Ureter (tissue), 1 donor: ENCODE measurements around the gene DSCAML1. TPM values are rescaled to one million over a fixed set of nuclear protein-coding genes. Genes with fewer than 3 reads are reported as not detected.

ENCODE experiments used
- DNase-seq: peaks from one replicate; pipeline ENCODE4 v3.0.0-alpha.2; 2020; ENCODE audit warnings: low spot score
- total RNA-seq: library from RNA; stranded (reverse); gene quantifications from one replicate; pipeline ENCODE4 v1.2.4, GENCODE V29; 2023
- donor health status: DM: yes; HTN: yes; CAD: no.

Gene DSCAML1
- total RNA-seq, 1 donor from 2014 or later = 0.81 TPM

- DNase-seq = peak; percentile 24
These were observed 35.5 kb upstream of the DSCAML1 start for GRCh38 chr11:117832511-117832910.

GRCh38 chr11:117831661-117832415 lies 34.8 kb upstream of the DSCAML1 start:
- DNase-seq = peak; percentile 35

- peak; percentile 41 for DNase-seq
These were observed 33.8 kb upstream of the DSCAML1 start for GRCh38 chr11:117830674-117831351.

- DNase-seq = peak; percentile 41
These were observed 33.1 kb upstream of the DSCAML1 start for GRCh38 chr11:117830072-117830471.

- DNase-seq = peak; percentile 40
These were observed 32.3 kb upstream of the DSCAML1 start for GRCh38 chr11:117829369-117829725.

- DNase-seq = peak; percentile 63
These were observed 31.8 kb upstream of the DSCAML1 start for GRCh38 chr11:117828611-117829368.

- peak; percentile 44 for DNase-seq
These were observed 30.8 kb upstream of the DSCAML1 start for GRCh38 chr11:117827521-117828511.

GRCh38 chr11:117826832-117827231 lies 29.8 kb upstream of the DSCAML1 start:
- DNase-seq = no peak

GRCh38 chr11:117826190-117826570 lies 29.2 kb upstream of the DSCAML1 start:
- DNase-seq = peak; percentile 25

- peak; percentile 33 for DNase-seq
These were observed 28.6 kb upstream of the DSCAML1 start for GRCh38 chr11:117825538-117826189.

GRCh38 chr11:117824571-117825537 lies 27.8 kb upstream of the DSCAML1 start, which contains the start of gene FXYD2:
Gene FXYD2, minus strand, starts transcription at chr11:117824744. Its CDS starts 66 bp downstream, at chr11:117824678.
- peak; percentile 62 for DNase-seq

GRCh38 chr11:117823946-117824420 lies 27.0 kb upstream of the DSCAML1 start:
- no peak for DNase-seq

- no peak for DNase-seq
These were observed 26.4 kb upstream of the DSCAML1 start for GRCh38 chr11:117823294-117823945.

GRCh38 chr11:117822074-117823033 lies 25.3 kb upstream of the DSCAML1 start:
- DNase-seq = no peak

GRCh38 chr11:117821431-117821830 lies 24.4 kb upstream of the DSCAML1 start:
- no peak for DNase-seq

- no peak for DNase-seq
These were observed 23.5 kb upstream of the DSCAML1 start for GRCh38 chr11:117820516-117820915.

- no peak for DNase-seq
These were observed 23.1 kb upstream of the DSCAML1 start for GRCh38 chr11:117820071-117820470.
